GM12878 (cell line): ENCODE measurements around the gene SEMA7A. TPM values are rescaled to one million over a fixed set of nuclear protein-coding genes. Genes with fewer than 3 reads are reported as not detected.

Source experiments
- BCL11A ChIP-seq: IDR thresholded peaks from 2 replicates; pipeline ENCODE4 v1.6.1; 2011; ENCODE audit warnings: low read depth, low read length
- CHD1 ChIP-seq: IDR thresholded peaks from 2 replicates; pipeline ENCODE4 v1.6.1; 2012; ENCODE audit warnings: low read depth, low read length, improper control_type of control experiment
- CHD4 ChIP-seq: fragments of 200-600 bp; sonication (generic); IDR thresholded peaks from 2 replicates; pipeline ENCODE4 v1.6.1; 2016; ENCODE audit warnings: mild to moderate bottlenecking
- DPF2 ChIP-seq: fragments of 450-650 bp; IDR thresholded peaks from 2 replicates; pipeline ENCODE4 v1.6.1; 2017; ENCODE audit warnings: mild to moderate bottlenecking
- EP300 ChIP-seq, 2 experiments: fragments of 150-350 bp in 1 of 2; IDR thresholded peaks; 2 replicates each; pipeline ENCODE4 v1.6.1; 2011 to 2012; ENCODE audit warnings: low read depth in 2 of 2, low read length in 2 of 2, borderline replicate concordance in 1 of 2, improper control_type of control experiment in 1 of 2, inconsistent platforms in 1 of 2; ENCODE audit not compliant: control insufficient read depth in 1 of 2
- ESRRA ChIP-seq: IDR thresholded peaks from 2 replicates; pipeline ENCODE4 v1.6.1; 2012; ENCODE audit warnings: mild to moderate bottlenecking, low read length, improper control_type of control experiment
- EZH2 ChIP-seq: IDR thresholded peaks from 2 replicates; pipeline ENCODE4 v1.6.1; 2012; ENCODE audit warnings: low read depth, mild to moderate bottlenecking, control low read depth, inconsistent platforms, low read length, borderline replicate concordance; ENCODE audit not compliant: control insufficient read depth
- HDGF ChIP-seq: fragments of 450-650 bp; IDR thresholded peaks from 2 replicates; pipeline ENCODE4 v1.6.1; 2016; ENCODE audit warnings: antibody characterized with exemption
- IKZF1 ChIP-seq: fragments of 450-650 bp; conservative IDR thresholded peaks from 2 replicates; pipeline ENCODE4 v1.6.1; 2017; ENCODE audit warnings: antibody characterized with exemption, mild to moderate bottlenecking
- NFYA ChIP-seq: IDR thresholded peaks from 2 replicates; pipeline ENCODE4 v1.6.1; 2011; ENCODE audit warnings: low read depth, mild to moderate bottlenecking, low read length, improper control_type of control experiment, borderline replicate concordance
- NRF1 ChIP-seq: conservative IDR thresholded peaks from 2 replicates; pipeline ENCODE4 v1.6.1; 2011; ENCODE audit warnings: mild to moderate bottlenecking, low read depth, low read length, improper control_type of control experiment
- RBBP5 ChIP-seq: fragments of 200-600 bp; sonication (generic); conservative IDR thresholded peaks from 2 replicates; pipeline ENCODE4 v1.6.1; 2016
- SRF ChIP-seq, 2 experiments: IDR thresholded peaks; 2 replicates each; pipeline ENCODE4 v1.6.1; 2011; ENCODE audit warnings: low read depth in 2 of 2, low read length in 2 of 2, mild to moderate bottlenecking in 1 of 2, moderate library complexity in 1 of 2
- TARDBP ChIP-seq: IDR thresholded peaks from 2 replicates; pipeline ENCODE4 v1.6.1; 2016; ENCODE audit warnings: borderline replicate concordance
- TBL1XR1 ChIP-seq: IDR thresholded peaks from 2 replicates; pipeline ENCODE4 v1.6.1; 2012; ENCODE audit warnings: low read depth, low read length, improper control_type of control experiment
- TCF12 ChIP-seq: IDR thresholded peaks from 2 replicates; pipeline ENCODE4 v1.6.1; 2011; ENCODE audit warnings: low read depth, mild to moderate bottlenecking, low read length
- TCF3 ChIP-seq: IDR thresholded peaks from 2 replicates; pipeline ENCODE4 v1.6.1; 2012; ENCODE audit warnings: low read depth, mild to moderate bottlenecking, low read length, borderline replicate concordance; ENCODE audit not compliant: insufficient read depth
- YBX1 ChIP-seq: fragments of 450-650 bp; IDR thresholded peaks from 2 replicates; pipeline ENCODE4 v1.6.1; 2016; ENCODE audit warnings: antibody characterized with exemption
- ZNF24 ChIP-seq: fragments of 450-650 bp; IDR thresholded peaks from 2 replicates; pipeline ENCODE4 v1.6.1; 2017; ENCODE audit warnings: antibody characterized with exemption, mild to moderate bottlenecking
- polyA plus RNA-seq, 11 experiments: library from polyadenylated mRNA; depleted of rRNA in 4 of 11; unstranded in 6 of 11; stranded (reverse) in 5 of 11; fragments of >200 nt; fragmentation: Nextera tagmentation in 4 of 11; fragmentation: Illumina TruSeq in 1 of 11; extraction: Ambion mirVana in 4 of 11; extraction: Trizol in 1 of 11; gene quantifications; 1 replicate in 1 of 11; 2 replicates in 10 of 11; pipeline versions ENCODE4 v1.2.1 to v1.2.3, GENCODE V29; 2011 to 2016; ENCODE audit warnings: inconsistent platforms in 2 of 11, missing spikeins in 2 of 11, low read depth in 1 of 11
- total RNA-seq, 4 experiments: library from RNA; depleted of rRNA in 3 of 4; stranded (reverse); fragments of >200 nt in 3 of 4; fragmentation: Illumina TruSeq in 1 of 4; extraction: Trizol in 1 of 4; gene quantifications; 2 replicates each; pipeline versions ENCODE4 v1.2.1 to v1.2.3, GENCODE V29; 2013 to 2021
- TF ChIP-seq, protein P1 (sequence below): fragments of 450-650 bp; IDR thresholded peaks from 2 replicates; pipeline ENCODE4 v1.6.1; 2017; ENCODE audit warnings: mild to moderate bottlenecking, moderate library complexity
- TF ChIP-seq, protein P2 (sequence below): IDR thresholded peaks from 2 replicates; pipeline ENCODE4 v1.6.1; 2011; ENCODE audit warnings: low read depth, low read length, improper control_type of control experiment, borderline replicate concordance

SEMA7A gene
- total and polyA plus RNA-seq, 10 of the 15 experiments (the other 5 are each of a cell fraction or from before 2014, with no cell fraction given) = 0.08 to 112 (median 53.5) TPM

DNA sequence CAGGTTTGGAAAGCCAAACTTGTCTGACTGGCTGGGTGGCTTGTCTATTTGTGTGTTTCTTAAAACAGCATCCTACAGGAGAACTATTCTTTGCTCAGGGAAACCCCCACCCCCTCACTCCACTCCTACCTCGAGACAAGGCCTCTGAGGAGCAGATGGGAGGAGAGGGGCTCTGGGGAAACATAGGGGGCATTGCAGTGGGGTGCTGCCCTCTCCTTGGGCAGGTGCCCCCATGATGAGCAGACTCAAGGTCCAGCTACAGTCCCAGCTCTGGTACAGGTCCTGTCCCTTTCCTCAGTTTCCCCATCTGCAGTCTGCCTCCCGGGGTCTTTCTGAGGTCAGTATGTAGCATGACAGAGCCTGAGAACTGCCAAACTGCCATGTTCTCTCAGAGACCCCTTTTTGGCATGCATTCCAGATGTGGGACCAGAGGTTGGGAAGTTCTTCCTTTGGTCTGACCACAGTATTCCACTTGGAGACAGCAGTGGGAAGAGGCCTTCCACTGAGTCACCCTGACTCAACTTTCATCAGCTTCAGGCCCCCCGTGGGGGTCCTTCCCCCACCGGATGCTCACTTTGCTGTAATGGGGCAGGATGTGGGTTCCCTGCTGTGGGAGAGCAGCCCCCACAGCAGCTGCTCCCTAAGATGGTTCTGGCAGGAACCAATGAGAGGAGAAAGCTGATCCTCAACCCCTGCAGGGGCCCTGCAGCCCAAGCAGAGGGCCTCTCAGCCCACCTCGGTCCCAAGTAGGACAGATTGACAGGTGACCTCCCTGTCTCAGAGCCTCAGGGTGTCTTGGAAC is 34.0 kb downstream of the SEMA7A start (continued):
- TF ChIP-seq, protein P1, sequence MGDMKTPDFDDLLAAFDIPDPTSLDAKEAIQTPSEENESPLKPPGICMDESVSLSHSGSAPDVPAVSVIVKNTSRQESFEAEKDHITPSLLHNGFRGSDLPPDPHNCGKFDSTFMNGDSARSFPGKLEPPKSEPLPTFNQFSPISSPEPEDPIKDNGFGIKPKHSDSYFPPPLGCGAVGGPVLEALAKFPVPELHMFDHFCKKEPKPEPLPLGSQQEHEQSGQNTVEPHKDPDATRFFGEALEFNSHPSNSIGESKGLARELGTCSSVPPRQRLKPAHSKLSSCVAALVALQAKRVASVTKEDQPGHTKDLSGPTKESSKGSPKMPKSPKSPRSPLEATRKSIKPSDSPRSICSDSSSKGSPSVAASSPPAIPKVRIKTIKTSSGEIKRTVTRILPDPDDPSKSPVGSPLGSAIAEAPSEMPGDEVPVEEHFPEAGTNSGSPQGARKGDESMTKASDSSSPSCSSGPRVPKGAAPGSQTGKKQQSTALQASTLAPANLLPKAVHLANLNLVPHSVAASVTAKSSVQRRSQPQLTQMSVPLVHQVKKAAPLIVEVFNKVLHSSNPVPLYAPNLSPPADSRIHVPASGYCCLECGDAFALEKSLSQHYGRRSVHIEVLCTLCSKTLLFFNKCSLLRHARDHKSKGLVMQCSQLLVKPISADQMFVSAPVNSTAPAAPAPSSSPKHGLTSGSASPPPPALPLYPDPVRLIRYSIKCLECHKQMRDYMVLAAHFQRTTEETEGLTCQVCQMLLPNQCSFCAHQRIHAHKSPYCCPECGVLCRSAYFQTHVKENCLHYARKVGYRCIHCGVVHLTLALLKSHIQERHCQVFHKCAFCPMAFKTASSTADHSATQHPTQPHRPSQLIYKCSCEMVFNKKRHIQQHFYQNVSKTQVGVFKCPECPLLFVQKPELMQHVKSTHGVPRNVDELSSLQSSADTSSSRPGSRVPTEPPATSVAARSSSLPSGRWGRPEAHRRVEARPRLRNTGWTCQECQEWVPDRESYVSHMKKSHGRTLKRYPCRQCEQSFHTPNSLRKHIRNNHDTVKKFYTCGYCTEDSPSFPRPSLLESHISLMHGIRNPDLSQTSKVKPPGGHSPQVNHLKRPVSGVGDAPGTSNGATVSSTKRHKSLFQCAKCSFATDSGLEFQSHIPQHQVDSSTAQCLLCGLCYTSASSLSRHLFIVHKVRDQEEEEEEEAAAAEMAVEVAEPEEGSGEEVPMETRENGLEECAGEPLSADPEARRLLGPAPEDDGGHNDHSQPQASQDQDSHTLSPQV = no peak; the same call in 1 of the 2 replicates
- TF ChIP-seq ZNF24 = no peak
- no peak for TF ChIP-seq TBL1XR1
- TF ChIP-seq, protein P2, sequence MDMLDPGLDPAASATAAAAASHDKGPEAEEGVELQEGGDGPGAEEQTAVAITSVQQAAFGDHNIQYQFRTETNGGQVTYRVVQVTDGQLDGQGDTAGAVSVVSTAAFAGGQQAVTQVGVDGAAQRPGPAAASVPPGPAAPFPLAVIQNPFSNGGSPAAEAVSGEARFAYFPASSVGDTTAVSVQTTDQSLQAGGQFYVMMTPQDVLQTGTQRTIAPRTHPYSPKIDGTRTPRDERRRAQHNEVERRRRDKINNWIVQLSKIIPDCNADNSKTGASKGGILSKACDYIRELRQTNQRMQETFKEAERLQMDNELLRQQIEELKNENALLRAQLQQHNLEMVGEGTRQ = no peak
- TF ChIP-seq DPF2 = peak; percentile 92; the same call in 1 of the 2 replicates
- no peak for TF ChIP-seq ESRRA
- TF ChIP-seq TCF3 = peak; percentile 92
- no peak for TF ChIP-seq YBX1
- peak; percentile 39; the same call in 1 of the 2 replicates for TF ChIP-seq TARDBP
- no peak for TF ChIP-seq CHD4
- no peak for TF ChIP-seq RBBP5
- peak; percentile 73 to 80; a peak in 3 of 4 replicates for TF ChIP-seq EP300 (IDR thresholded peaks at IDR 0.05; ENCODE audit: borderline replicate concordance in 1 of 2, control insufficient read depth in 1 of 2, low read depth in 2 of 2, low read length in 2 of 2)
- no peak for TF ChIP-seq HDGF
- TF ChIP-seq IKZF1 = peak; percentile 99
- 0 out of 4 replicates have a peak, but pooled peaks of 1 of the 2 experiments have one; percentile 57 for TF ChIP-seq SRF (IDR thresholded peaks at IDR 0.05; ENCODE audit: low read depth in 2 of 2, low read length in 2 of 2)
- peak; percentile 58; the same call in 1 of the 2 replicates for TF ChIP-seq BCL11A
- no peak for TF ChIP-seq NRF1
- TF ChIP-seq EZH2 = no peak
- peak; percentile 98 for TF ChIP-seq TCF12
- no peak for TF ChIP-seq NFYA
- TF ChIP-seq CHD1 = no peak
